Measurements from ENCODE around the gene TMEM59L. TPM values are rescaled to one million over a fixed set of nuclear protein-coding genes. Genes with fewer than 3 reads are reported as not detected.

Gene TMEM59L
- total RNA-seq, 3 donors from 2014 or later: 0.93 to 10.5 (median 1.4) TPM

- H3K4me1 ChIP-seq (ENCODE audit: low read depth): peaks cover 10% of the 10 kb centered on the region
- intact Hi-C loops (cut with DNase I, micrococcal nuclease): no loop called here
- ATAC-seq: peak; percentile 44
- no peaks in the 10 kb centered on the region for H3K36me3 ChIP-seq (ENCODE audit: low read depth)
- TF ChIP-seq, protein P1, sequence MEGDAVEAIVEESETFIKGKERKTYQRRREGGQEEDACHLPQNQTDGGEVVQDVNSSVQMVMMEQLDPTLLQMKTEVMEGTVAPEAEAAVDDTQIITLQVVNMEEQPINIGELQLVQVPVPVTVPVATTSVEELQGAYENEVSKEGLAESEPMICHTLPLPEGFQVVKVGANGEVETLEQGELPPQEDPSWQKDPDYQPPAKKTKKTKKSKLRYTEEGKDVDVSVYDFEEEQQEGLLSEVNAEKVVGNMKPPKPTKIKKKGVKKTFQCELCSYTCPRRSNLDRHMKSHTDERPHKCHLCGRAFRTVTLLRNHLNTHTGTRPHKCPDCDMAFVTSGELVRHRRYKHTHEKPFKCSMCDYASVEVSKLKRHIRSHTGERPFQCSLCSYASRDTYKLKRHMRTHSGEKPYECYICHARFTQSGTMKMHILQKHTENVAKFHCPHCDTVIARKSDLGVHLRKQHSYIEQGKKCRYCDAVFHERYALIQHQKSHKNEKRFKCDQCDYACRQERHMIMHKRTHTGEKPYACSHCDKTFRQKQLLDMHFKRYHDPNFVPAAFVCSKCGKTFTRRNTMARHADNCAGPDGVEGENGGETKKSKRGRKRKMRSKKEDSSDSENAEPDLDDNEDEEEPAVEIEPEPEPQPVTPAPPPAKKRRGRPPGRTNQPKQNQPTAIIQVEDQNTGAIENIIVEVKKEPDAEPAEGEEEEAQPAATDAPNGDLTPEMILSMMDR (IDR thresholded peaks at IDR 0.05): no peak
- H3K9me3 ChIP-seq: no peaks in the 10 kb centered on the region
- H3K4me3 ChIP-seq: no peak overlapping the region
- DNase-seq: peak in 2 of 3 donors; percentile 7 to 29
Measured at GRCh38 chr19:18603255-18603957, 9.3 kb upstream of the TMEM59L start.

DNA sequence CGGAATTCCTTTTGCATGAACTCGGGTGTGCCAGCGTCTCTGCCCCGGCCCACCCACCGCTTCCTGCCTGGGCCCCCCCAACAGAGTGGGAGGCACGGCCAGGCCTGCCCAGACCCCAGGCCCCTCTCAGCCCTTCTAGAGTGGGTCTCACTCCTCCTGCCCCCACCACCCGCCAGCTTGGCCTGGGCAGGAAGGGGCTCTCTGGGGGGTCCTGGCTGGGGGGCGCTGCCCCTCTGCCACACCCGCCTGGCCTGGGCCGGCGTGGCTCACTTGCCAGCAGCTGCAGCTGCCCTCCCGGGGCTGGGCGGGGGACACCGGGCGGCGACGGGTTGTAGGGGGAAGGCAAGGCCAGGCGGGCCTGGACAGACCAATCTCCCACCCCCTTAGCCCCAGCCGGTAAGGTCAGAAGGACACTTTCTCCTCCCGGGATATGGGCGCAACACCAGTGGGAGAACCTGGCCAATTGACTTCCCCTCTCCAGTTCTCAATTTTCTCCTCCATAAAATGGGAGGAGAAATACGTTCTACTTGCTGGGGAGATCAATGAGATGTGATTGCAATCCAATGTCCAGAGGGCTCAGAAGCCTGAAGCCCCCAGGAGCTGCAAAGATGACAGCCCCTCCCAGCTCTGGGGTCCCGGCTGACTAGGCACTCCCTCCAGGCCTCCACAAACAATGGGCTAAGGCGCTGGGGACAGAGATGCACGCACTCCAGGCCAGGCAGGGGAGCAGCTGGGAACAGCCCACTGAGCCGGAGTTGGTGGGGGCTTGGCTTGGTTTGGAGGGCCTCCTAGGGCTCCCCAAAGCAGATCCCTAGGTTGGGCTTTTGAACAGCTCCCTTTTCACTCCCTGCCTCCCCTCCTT, 8.5 kb upstream of the TMEM59L start:
- TF ChIP-seq, protein P1 (IDR thresholded peaks at IDR 0.05): no peak
- ATAC-seq: no peak

GRCh38 chr19:18604820-18605159, 7.9 kb upstream of the TMEM59L start:
- intact Hi-C loops (cut with DNase I, micrococcal nuclease): no loop called here
- DNase-seq (peak in 1 of 3 donors; percentile 19), ATAC-seq (no peak)
- TF ChIP-seq, protein P1 (IDR thresholded peaks at IDR 0.05): no peak
- peaks cover 10% of the 10 kb centered on the region for H3K4me1 ChIP-seq (ENCODE audit: low read depth)
- H3K4me3 ChIP-seq: no peak overlapping the region
- no peaks in the 10 kb centered on the region for H3K9me3 ChIP-seq
- no peaks in the 10 kb centered on the region for H3K36me3 ChIP-seq (ENCODE audit: low read depth)

More for the DNA sequence above, 8.5 kb upstream of the TMEM59L start:
- Histone ChIP-seq H3K9me3 (no peaks in the 10 kb centered on the region), H3K36me3 (ENCODE audit: low read depth) (no peaks in the 10 kb centered on the region), H3K4me3 (no peak overlapping the region), H3K4me1 (ENCODE audit: low read depth) (peaks cover 10% of the 10 kb centered on the region)
- DNase-seq: peak in 1 of 3 donors; percentile 23
- intact Hi-C loops (cut with DNase I, micrococcal nuclease): no loop called here

GRCh38 chr19:18605196-18605545, 7.5 kb upstream of the TMEM59L start:
- intact Hi-C loops (cut with DNase I, micrococcal nuclease): no loop called here
- Histone ChIP-seq H3K9me3 (no peaks in the 10 kb centered on the region), H3K36me3 (ENCODE audit: low read depth) (no peaks in the 10 kb centered on the region), H3K4me1 (ENCODE audit: low read depth) (peaks cover 10% of the 10 kb centered on the region), H3K4me3 (no peak overlapping the region)
- TF ChIP-seq, protein P1 (IDR thresholded peaks at IDR 0.05): no peak
- DNase-seq (no peak), ATAC-seq (no peak)

DNA sequence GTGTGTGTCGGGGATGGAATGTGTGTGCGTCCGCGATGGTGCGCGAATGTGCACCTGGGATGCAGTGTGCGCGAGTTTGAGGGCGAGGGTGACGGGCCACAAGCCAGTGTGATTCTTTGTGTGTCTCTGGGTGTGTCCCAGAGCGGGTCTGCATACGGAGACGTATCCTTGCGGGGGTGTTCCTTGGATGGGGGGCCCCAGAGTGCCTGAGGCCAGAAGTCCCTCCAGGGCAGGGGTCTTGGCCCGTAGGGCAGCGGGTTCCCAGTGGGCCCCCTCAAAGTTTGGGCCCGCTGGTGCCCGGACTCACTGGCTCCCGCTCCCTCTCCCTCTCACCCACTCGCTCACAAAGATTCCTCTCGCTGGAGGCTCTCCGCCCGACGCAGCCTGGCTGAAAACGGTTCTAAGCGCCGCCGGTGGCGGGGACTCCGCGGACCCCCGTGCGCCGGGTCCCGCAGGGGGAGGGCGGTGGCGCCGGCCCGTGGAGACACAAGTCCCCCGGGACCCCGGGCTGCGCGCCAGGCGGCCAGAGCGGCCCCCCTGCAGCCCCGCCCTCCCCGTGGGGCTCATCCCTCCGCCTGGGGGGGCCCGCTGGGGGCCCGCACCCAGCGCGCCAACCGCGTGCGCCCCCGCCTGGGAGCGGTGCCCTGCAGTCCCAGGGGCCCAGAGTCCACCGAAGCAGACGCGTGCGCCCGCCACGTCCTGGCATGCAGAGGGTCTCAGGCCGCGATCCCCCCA, 7.0 kb upstream of the TMEM59L start:
- DNase-seq (no peak), ATAC-seq (no peak)
- Histone ChIP-seq H3K36me3 (ENCODE audit: low read depth) (no peaks in the 10 kb centered on the region), H3K4me3 (no peak overlapping the region), H3K9me3 (no peaks in the 10 kb centered on the region), H3K4me1 (ENCODE audit: low read depth) (peaks cover 10% of the 10 kb centered on the region)
- TF ChIP-seq, protein P1 (IDR thresholded peaks at IDR 0.05): no peak
- intact Hi-C loops (cut with DNase I, micrococcal nuclease): no loop called here
